NCI-H510A (cell line): Measurements from ENCODE around the gene DARS1.
"Not testable (repeated sequence)": the region's sequence is repeated elsewhere in the genome, so short reads cannot be mapped to it uniquely, and the experiment has no call there.

Experiments used
- DNase-seq: peaks from one replicate; lab custom pipeline; 2025; lab: John Stamatoyannopoulos, UW

The DARS1 gene

DNA sequence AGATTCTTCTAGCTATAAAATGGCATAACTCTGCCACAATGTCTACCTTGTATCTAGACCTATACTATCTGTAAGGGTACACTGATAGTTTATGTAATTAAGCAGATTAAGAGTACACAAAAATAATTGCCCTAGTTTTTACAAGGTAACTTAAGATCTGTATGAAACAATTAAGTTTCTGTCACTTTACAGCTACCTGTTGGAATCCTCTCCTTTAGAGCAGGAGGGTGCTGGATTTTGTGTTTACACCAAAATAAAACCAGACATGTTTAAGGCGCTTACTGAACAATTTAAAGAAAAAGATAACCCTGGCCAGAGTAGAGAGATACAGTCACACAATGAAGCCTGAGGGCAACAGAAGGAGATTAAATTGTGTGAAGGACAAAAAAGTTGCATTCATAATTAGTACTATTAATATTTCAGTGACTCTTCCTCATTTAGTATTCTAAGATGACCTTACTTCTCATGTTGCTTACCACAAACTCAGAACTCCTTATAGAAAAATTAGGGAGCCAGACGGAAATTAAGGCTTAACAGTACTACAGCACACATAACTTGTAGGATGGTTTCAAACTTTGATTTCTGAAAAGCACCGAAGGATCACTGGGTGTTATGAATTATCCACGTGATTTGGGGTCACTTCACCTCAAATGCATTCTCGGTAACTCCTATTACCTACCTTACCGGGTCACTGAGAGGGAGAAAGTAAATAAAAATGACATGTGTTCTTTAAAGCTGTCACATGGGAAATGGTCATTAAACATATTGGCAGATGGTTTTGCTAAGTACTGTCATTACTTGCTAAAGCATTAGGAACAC is 1.0 kb downstream of the DARS1 start:
- DNase-seq = no peak

DNA sequence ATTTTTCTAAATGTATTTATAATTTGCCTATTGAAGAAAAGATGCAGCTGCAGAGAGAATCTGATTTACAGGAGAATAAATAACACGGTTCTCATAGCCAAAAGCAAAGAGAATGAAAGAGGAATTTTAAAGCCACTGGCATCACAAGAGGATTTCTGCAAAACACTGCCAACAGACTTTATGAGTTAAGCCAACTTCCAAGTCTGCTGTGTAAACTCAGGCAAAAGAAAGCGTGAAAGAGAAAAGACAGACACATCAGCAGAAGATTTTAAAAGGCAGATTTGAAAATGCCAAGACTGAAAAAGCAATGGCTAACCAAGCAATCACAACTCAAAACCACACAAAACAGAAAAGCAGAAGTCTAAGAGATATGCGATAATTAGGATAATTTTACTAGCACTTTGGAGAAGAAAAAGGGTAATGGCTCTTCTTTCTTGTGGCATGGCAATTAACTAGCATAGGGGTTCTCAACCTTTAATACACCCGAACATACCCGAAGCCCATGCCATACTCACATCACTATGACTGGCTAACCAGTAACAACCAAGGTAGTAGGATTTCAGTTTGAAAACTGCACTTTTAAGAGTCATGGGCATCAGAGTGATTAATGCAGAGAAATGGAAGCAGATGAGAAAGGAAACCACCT is 4.9 kb downstream of the DARS1 start:
- DNase-seq = no peak

DNA sequence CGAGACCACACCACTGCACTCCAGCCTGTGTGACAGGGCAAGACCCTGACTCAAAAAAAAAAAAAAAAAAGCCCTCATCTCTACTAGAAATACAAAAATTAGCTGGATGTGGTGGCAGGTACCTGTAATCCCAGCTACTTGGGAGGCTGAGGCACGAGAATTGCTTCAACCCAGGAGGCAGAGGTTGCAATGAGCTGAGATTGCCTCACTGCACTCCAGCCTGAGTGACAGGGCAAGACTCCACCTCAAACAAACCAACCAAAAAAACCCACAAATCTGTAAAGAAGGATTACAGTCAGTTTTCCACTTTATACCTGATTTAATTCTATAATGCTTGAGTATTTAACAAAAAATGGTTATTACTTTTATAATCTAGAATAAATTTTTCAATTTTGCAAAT is 9.7 kb downstream of the DARS1 start:
- no peak for DNase-seq

GRCh38 chr2:135974036-135974435 is 11.4 kb downstream of the DARS1 start:
- no peak for DNase-seq

DNA sequence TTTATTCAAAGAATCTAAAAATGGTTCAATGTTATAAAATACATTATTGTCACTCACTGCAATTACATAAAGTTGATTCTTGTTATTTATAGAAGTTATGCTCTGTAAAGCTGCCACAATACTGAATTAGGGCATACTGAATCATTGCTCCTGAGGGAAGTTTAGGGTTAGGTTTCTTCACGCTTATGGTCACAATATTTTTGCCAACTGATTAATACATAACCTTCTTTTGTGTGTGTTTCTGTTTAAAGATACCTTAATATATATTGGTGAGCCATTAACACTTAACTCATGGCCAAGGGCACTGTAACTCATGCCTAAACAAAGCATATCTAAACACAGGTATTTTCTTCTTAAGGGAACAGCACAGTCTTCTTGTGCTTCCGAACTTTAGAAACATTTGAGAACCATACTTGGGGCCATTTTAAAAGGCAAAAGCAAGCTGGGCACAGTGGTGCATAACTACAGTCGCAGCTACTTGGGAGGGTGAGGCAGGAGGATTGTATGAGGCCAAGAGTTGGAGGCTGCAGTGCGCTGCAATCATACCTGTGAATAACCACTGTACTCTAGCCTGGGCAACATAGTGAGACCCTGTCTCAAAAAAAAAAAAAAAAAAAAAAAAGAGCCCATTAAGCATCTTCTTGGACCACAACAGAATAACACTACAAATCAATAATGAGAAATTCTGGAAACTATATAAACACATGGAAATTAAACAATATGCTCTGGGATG is 15.6 kb downstream of the DARS1 start:
- no peak for DNase-seq

DNA sequence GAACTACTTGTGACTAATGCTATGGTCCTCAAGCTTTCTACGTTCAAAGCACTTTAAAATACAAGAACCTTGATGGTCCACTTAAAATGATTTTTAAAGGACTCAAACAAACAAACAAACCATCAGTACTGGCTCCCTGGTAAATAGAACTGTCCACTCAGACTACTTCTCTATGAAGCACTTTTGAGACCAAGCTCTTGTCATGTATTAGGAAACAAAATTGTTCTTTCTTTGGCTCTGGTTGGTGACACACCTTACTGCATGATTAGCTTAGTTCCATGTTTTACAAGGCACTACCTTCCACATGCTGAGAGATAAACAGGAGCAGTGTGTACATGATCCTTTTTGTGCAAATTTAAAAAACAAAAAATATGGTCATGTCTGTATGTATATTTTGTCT is 19.7 kb downstream of the DARS1 start:
- no peak for DNase-seq

DNA sequence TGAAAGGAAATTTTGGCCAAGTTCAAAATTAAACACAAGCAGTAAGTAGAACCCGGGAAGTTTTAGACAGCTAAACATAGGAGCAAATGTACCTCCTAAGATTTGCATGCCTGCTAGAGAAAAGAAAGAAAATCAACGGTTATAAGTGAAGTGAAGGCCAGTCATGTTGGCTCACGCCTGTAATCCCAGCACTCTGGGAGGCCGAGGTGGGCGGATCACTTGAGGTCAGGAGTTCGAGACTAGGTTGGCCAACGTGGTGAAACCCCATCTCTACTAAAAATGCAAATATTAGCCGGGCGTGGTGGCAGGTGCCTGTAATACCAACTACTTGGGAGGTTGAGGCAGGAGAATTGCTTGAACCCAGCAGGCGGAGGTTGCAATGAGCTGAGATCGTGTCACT is 21.0 kb downstream of the DARS1 start:
- not testable (repeated sequence) for DNase-seq

- no peak for DNase-seq
These were observed 21.6 kb downstream of the DARS1 start for GRCh38 chr2:135963841-135964240.

- no peak for DNase-seq
These were observed 22.9 kb downstream of the DARS1 start for GRCh38 chr2:135962366-135963123.

DNA sequence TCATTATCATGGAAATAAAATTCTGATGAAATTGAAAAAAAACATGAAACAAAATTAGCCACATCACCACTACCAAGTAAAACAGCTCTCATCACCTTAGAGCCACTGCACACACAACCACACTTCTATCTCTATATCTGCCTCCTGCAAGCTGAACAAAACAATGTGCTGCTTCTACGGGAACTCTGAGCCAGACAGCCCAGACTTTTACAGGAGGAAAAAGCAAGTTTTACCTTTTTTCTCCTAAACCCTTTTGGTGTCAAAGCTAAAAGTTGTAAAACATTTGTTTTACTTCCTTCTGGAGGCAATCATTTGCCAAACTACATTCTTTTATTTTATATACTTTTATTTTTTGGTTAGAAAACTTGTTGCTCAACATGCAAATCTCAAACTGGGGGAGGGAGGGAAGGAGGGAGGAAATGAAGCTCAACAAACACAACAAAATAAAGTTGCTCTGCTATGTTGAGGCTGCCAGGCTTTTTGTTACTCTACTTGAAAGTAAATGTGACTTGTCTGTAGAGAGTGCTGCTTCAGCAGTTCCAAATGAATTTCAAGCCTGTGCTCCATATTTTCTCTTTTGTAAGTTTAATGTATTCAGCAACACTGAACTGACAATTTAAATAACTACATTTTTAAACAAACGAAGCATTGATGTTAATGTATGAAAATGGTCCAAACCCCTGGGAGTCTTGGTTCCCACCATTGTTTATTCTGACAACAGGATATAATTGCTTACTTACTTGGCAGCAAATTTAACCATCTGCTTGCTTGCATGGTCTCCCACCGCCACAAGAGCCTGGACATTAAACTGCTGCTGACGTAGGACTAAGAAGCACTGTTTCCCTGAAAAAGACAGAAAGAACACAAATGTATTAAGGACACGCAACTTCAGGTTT is 24.5 kb downstream of the DARS1 start:
- DNase-seq = no peak

DNA sequence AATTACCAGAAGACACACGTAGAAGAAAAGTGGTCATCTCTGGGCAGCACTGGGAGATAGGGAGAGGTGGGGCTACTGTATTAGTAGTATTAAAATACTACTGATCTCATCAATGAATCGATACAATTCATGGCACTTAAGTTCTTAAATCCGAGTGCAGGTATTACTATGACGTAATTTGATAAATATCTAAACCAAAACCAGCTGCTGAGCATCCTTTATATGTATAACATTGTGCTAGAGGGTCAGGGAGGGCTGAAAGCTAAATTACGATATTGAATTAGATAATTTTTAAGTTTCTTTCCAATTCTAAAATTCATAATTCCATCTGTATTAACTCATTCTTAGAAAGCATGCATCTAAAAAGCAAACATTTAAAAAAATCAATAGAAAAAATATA is 25.3 kb downstream of the DARS1 start:
- DNase-seq = no peak

DNA sequence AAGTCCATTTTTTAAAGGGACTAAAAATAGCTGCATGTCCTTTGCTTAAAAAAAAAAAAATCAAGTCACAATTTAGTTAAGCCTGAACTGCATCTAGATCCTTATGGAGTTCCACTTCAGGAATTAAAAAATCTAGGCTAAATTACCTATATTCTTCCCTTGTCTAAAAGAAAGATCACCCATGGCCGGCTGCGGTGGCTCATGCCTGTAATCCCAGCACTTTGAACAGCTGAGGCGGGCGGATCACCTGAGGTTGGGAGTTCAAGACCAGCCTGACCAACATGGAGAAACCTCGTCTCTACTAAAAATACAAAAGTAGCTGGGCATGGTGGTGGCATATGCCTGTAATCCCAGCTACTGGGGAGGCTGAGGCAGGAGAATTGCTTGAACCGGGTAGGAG is 26.5 kb downstream of the DARS1 start:
- not testable (repeated sequence) for DNase-seq

DNA sequence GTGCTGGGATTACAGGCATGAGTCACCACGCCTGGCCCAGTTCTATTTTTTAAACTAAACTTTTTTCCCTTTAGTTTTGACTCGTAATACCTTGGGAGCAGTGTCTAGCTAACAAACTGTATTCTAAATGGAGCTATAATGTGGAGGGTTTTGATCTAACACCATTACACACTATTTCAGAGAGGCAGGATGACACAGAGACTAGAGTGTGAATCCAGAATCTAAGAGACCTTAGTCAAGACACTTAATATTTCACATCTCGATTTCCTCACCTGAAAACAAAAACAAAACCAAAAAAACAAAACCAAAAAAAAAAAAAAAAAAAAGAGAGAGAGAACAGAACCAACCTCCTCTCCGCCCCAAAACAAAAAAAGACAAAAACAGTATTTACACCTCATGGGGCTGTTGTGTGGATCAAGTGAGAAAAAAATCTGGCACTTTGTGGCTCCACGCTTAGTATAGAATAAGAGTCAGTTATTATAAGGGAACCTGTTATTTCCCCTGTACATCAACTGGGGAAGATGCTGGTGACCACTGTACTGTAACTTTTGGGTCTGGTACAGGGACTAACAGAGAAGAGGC is 31.3 kb downstream of the DARS1 start:
- DNase-seq = no peak

- no peak for DNase-seq
These were observed 32.5 kb downstream of the DARS1 start for GRCh38 chr2:135952891-135953290.

DNA sequence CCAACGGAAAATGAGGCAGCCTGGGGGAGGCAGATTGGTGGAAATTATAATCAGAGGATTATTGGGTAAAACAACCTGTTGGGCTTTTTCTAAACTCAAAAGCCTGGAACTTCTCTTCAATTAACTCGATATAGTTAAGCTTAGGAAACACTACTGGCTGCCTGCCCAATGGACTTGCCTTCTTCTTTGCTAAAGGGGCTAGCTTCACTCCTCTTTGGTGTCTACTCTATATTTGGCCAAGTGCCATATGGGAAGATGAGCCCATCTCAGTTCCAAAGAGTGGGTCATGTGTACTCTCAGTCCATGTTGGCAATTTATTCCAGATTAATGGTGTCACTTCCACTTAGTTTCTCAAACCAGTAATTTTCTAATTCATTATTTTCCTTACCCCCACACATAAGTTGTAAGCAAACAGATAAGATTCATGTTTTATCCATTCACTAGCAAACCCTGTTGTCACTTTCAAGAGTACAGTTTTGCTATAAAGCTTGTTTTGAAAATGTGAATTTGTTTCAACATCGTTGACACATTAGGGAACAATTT is 34.3 kb downstream of the DARS1 start:
- no peak for DNase-seq

DNA sequence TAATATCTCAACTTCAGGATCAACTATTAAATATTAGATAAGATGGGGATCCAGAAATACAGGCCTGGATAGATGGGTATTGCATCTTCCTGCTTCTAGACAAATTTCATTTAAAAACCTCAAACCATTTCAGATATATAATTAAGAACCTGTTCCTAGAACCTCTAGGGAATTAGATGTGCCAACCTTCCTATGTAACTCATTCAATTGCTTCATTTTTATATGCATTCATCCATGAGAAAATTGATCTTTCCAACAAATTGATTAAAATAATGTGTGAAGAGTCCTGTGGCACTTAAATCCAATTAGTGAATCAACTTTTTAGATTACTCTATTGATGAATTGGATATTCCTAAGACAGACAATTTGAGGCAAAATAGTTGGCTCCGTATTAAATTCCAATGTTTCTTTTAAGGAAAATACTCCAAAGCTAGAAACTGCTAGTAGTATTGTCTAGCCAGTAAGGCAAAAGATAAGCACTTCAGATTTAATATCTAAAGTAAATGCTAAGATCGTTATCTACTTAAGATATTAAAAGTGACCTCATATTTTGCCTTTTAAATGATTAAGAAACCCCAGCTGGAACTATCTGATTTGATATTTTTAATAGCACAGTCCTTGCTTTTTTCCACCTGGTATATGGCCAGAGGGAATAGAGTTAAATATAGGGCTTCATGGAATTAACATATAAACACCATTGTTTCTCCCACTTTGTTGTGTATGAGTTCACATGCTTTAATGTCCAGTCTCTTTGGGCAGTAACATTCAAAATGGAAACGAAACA is 35.8 kb downstream of the DARS1 start:
- DNase-seq = no peak

GRCh38 chr2:135948642-135949355 is 36.6 kb downstream of the DARS1 start:
- DNase-seq = no peak

DNA sequence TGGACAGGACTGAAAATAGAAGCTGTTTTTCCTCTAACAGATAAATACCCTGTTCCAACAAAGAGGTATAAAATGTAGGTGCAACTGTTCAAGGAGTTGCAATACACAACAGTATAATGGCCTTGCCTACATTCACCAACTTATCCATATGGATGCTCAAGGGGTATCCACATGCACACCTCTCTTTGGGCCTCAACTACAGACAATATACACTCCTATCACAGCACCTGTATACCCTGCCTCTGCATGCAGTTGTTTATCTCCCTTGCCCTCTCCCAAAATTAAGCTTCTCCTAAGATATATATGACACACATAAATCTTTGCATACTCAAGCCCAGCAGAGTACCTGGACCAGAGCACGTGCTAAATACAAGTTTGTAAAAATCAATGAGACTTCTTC is 37.3 kb downstream of the DARS1 start:
- DNase-seq = no peak

DNA sequence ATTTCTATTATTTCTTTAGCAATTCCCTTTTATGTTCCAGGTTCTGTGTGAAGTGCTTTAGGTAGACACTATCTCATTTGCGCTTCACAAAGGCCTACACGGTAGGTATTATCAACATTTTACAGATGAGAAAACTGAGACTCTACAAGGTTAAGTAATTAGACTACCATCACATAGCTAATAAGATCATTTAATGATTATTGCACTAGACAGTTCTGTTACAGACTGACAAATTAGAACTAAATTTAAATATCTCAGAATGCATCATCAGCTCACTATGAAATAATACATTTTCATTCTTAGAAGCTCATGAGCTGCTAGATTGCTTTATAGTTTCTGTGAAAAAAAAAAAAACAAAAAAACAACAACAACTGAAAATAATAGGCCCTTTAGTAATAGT is 37.9 kb downstream of the DARS1 start:
- no peak for DNase-seq
